IPS DF 6.9 (cell line): ENCODE data around the gene SPATA24.

Experiments used
- DNase-seq: peaks from one replicate; pipeline ENCODE4 v3.0.0-alpha.2; 2013; ENCODE audit warnings: low read depth, low spot score
- H3K27ac ChIP-seq: one replicate; pipeline ENCODE4 v1.5.1; 2013; ENCODE audit warnings: low read length, control low read depth
- H3K27me3 ChIP-seq: 2 replicates; pipeline ENCODE4 v1.6.1; 2013; ENCODE audit warnings: mild to moderate bottlenecking, low read length; ENCODE audit not compliant: control insufficient read depth, insufficient read depth
- H3K36me3 ChIP-seq: 2 replicates; pipeline ENCODE4 v1.6.1; 2013; ENCODE audit warnings: low read length; ENCODE audit not compliant: control insufficient read depth, insufficient read depth
- H3K4me1 ChIP-seq: 2 replicates; pipeline ENCODE4 v1.6.1; 2013; ENCODE audit warnings: low read length; ENCODE audit not compliant: control insufficient read depth, insufficient read depth
- H3K4me3 ChIP-seq: 2 replicates; pipeline ENCODE4 v1.5.1; 2013; ENCODE audit warnings: mild to moderate bottlenecking, low read length
- H3K9me3 ChIP-seq: 2 replicates; pipeline ENCODE4 v1.6.1; 2013; ENCODE audit warnings: low read length, inconsistent platforms; ENCODE audit not compliant: control insufficient read depth, insufficient read depth
- WGBS: extraction: QIAGEN DNeasy Blood & Tissue Kit; methylation state at CpG from one replicate; pipeline ENCODE4 v1.1.7; 2013; ENCODE audit warnings: mixed read lengths, missing lambda C conversion rate; ENCODE audit not compliant: insufficient read length, insufficient coverage; 5-methylcytosine and 5-hydroxymethylcytosine counted together

The SPATA24 gene

DNA sequence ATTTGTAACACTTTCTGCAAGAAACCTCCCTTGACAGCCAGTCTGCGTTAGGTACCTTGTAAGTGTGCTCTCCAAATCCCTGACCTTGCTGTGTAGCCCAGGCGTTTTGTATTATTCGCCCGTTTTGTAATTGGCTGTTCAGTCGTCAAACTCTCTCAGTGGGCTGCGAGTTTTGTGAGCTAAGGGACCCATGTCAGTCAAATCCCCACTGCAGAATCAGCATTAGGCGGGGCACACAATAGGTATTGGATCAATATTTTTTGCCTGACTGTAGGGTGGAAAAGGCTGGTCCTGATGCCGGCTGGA, 34.8 kb upstream of the SPATA24 start:
- Histone ChIP-seq H3K27ac (no peak overlapping the region), H3K4me3 (peak overlapping the region; percentile 33; the same call in 1 of the 2 replicates), H3K4me1 (peaks cover 1% of the 10 kb centered on the region; the same call in 1 of the 2 replicates), H3K9me3 (no peaks in the 10 kb centered on the region), H3K27me3 (no peaks in the 10 kb centered on the region), H3K36me3 (no peaks in the 10 kb centered on the region)
- no CpG with 5 or more reads among the region's 8 CpGs for WGBS
- no peak for DNase-seq

DNA sequence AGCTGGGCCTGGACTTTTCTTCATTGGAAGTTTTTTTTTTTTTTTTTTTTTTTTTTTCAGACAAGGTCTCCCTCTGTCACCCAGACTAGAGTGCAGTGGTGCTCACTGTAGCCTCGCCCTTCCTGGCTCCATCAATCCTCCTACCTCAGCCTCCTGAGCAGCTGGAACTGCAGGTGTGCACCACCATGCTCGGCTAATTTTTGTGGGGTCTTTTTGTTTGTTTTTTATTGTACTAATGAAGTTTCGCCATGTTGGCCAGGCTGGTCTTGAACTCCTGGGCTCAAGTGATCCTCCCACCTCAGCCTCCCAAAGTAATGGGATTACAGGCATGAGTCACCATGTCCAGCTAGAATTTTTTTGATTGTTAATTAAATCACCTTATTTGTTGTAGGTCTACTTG, 31.8 kb upstream of the SPATA24 start:
- Histone ChIP-seq H3K27ac (no peak overlapping the region), H3K36me3 (no peaks in the 10 kb centered on the region), H3K27me3 (no peaks in the 10 kb centered on the region), H3K9me3 (no peaks in the 10 kb centered on the region), H3K4me1 (peaks cover 1% of the 10 kb centered on the region; the same call in 1 of the 2 replicates), H3K4me3 (no peak overlapping the region)
- DNase-seq, result no peak
- no CpG with 5 or more reads among the region's 3 CpGs for WGBS

DNA sequence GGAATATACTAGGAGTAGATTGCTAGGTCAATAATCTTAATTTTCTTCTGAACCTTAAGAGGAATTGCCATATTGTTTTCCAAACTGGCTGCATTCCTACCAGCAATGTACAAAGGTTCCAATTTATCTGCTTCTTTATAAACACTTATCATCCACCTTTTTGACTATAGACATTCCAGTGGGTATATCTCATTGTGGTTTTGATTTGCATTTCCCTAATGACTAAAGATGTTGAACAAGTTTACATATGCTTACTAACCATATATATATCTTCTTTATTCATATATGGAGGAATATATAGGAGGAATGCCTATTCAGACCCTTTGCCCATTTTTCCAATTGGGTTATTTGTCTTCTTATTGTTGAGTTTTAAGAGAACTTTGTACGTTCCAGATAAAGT, 27.8 kb upstream of the SPATA24 start:
- H3K9me3 ChIP-seq, result no peaks in the 10 kb centered on the region
- DNase-seq, result no peak
- H3K27ac ChIP-seq, result no peak overlapping the region
- no peaks in the 10 kb centered on the region for H3K27me3 ChIP-seq
- H3K4me3 ChIP-seq, result no peak overlapping the region
- WGBS, result no CpG with 5 or more reads among the region's 1 CpG
- H3K36me3 ChIP-seq, result no peaks in the 10 kb centered on the region; the same call in 1 of the 2 replicates
- no peaks in the 10 kb centered on the region for H3K4me1 ChIP-seq

DNA sequence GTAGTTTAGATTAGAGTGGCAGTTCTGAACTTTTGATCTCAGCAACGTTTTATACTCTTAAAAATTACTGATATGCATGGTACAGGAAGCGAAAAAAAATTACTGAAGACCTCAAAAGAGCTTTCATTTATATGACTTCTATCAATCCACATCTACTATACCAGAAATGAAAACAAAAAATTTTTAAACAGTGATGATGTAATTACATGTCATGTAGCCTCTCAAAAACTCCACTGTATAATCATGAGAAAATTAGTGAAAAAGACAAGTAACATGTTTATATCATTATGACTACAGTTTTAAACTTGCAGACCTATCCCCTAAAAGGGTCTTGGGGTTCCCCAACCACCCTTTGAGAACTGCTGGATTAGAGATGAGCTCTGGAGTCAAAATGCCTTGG, 26.1 kb upstream of the SPATA24 start:
- Histone ChIP-seq H3K9me3 (no peaks in the 10 kb centered on the region), H3K36me3 (no peaks in the 10 kb centered on the region; the same call in 1 of the 2 replicates), H3K4me1 (no peaks in the 10 kb centered on the region), H3K4me3 (no peak overlapping the region), H3K27ac (no peak overlapping the region), H3K27me3 (no peaks in the 10 kb centered on the region)
- no peak for DNase-seq
- WGBS, result no CpG with 5 or more reads among the region's 2 CpGs

DNA sequence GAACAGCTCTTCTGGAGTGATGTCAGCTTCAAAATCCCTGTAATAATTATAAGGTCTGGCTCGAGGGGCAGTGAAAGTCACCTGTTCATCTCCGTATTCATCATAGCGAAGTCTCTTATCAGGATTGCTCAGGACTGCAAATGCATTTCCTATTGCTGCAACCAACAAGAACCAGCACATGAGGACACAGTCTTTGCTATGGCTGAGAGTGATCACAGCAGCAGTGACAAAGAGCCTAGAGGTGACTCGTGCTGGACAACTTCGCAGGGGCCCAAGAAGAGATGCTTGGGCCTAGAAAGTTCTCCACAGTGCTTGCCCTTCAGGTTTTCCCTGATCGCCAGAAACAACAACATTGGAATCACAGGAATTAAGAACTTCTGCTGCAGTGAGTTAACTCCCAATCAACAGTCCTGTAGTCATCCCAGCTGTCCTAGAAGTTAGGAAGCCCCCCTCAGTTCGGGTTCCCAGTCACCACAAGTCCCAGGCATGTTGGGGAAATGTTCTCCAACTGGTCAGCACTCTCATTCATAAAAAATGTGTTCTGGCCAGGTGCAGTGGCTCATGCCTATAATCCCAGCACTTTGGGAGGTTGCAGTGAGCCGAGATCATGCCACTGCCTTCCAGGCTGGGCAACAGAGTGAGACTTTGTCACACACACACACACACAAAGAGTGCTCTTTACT, 22.5 kb upstream of the SPATA24 start:
- no CpG with 5 or more reads among the region's 8 CpGs for WGBS
- Histone ChIP-seq H3K36me3 (peaks cover 4% of the 10 kb centered on the region; the same call in 1 of the 2 replicates), H3K4me3 (no peak overlapping the region), H3K9me3 (no peaks in the 10 kb centered on the region), H3K27me3 (no peaks in the 10 kb centered on the region), H3K4me1 (no peaks in the 10 kb centered on the region), H3K27ac (no peak overlapping the region)
- DNase-seq, result no peak

DNA sequence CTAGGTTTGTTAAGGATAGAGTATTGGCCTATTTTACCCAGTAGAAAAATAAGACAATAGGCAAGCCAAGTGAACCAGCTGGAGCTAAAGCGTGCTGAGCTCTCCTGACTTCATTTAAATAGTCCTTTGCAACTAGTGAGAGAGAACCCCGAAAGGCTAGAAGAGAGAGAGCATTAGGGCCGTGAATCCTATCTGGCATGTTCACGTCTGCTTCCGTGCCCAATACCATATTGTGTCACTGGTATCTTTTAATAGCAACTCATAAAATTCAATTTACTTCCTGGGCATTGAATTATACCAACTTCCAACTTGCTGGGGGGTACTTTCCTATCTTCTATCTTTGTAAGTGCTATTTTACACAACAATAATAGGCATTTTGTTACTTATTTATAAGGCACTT, 21.6 kb upstream of the SPATA24 start:
- H3K27ac ChIP-seq, result no peak overlapping the region
- peaks cover 4% of the 10 kb centered on the region; the same call in 1 of the 2 replicates for H3K36me3 ChIP-seq
- WGBS, result no CpG with 5 or more reads among the region's 5 CpGs
- DNase-seq, result no peak
- no peaks in the 10 kb centered on the region for H3K9me3 ChIP-seq
- no peak overlapping the region for H3K4me3 ChIP-seq
- H3K27me3 ChIP-seq, result no peaks in the 10 kb centered on the region
- no peaks in the 10 kb centered on the region for H3K4me1 ChIP-seq

DNA sequence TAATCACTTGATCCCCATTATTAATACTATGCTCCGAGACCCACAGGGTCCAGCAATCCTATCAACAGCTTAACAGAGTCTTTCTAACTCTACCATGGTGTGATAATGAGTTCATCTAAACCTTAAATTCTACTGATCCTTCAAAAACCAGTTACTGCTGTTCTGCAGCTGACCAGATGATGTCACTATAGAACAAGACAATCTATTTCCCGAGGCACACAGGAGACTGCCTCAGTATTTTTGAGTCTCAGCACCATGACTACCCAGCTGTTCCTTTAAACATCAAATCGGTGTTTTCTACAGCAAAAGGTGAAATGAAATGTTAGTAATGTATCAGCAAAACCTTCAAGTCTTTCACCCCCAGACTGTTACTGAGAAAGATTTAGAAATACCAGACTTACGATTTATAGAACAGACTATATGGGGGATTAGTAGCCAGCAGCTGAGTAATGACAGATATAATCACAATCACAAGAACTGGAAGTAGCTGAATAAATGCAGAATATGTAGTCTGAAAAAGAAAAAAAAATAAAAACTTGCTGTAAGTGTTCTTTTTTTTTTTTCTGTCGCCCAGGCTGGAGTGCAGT, 18.5 kb upstream of the SPATA24 start:
- Histone ChIP-seq H3K27ac (no peak overlapping the region), H3K4me1 (no peaks in the 10 kb centered on the region), H3K4me3 (no peak overlapping the region), H3K27me3 (no peaks in the 10 kb centered on the region), H3K36me3 (peaks cover 7% of the 10 kb centered on the region; the same call in 1 of the 2 replicates), H3K9me3 (no peaks in the 10 kb centered on the region)
- no CpG with 5 or more reads among the region's 5 CpGs for WGBS
- DNase-seq, result peak; percentile 41

DNA sequence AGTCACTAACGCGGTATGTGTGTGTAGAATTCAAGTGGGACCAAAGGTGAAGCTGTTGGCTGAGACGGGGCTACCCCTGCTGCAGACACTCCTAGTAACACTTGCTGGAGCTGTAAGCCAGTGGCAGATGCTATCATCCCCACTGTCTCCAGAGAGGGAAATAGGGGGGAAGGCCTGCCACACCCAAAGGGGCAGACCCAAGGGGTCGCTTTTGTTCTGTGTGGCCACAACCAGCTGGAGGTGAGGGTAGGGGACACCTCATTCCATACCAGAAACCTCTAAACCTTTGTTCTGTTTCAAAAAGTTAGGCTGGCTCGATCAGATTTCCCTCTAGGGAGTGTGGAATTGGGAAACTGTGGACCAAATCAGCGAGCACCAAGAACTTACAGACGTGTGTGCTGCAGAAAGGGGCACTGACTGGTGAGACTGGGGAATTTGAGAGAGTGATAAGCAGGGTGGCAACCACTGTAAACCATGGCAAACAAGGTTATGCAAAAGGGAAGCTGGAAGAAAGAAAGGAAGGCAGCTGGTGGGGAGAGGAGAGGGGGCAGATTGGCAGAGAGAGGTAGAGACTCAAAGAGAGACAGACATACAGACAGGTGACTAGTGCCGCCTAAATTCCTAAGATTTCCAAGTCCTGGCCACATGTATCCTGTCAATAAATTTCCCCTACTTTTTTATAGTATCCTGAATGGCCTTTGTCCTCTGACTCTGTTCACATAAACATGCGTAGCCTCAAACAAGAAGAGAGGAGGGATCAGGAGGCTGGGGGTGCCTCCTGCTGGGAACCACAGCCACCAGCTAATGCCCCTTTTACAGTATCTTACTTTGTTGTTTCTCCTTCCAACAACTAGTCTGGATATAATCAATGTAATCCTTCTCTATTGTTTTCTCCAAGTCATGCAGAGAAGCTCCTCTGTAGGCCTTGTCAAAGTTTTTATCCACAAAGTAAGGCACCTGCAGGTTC, 15.6 kb upstream of the SPATA24 start:
- WGBS, result no CpG with 5 or more reads among the region's 9 CpGs
- H3K9me3 ChIP-seq, result no peaks in the 10 kb centered on the region
- no peak for DNase-seq
- no peaks in the 10 kb centered on the region for H3K27me3 ChIP-seq
- no peaks in the 10 kb centered on the region for H3K4me1 ChIP-seq
- peaks cover 7% of the 10 kb centered on the region; the same call in 1 of the 2 replicates for H3K36me3 ChIP-seq
- no peak overlapping the region for H3K4me3 ChIP-seq
- no peak overlapping the region for H3K27ac ChIP-seq

DNA sequence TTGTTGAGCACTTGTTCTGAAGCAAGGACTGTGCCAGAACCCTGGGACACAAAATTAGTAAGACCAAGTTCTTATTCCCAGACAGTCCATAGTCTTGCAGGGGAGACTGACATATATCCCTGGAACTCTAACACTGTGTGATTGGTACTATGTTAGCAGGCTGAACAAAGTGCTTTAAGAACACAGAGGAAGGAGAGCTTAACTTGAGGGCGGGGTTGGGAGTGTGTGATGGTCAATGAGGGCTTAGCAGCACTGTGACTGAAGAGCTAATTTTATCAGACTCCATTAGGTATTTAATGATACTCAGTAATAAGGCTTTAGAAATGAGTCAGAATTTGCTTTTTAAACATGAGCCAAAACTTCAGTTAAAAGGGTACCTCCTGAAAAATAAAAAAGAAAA, 14.9 kb upstream of the SPATA24 start:
- no peak for DNase-seq
- Histone ChIP-seq H3K4me1 (no peaks in the 10 kb centered on the region), H3K27ac (no peak overlapping the region), H3K27me3 (no peaks in the 10 kb centered on the region), H3K36me3 (peaks cover 4% of the 10 kb centered on the region; the same call in 1 of the 2 replicates), H3K9me3 (no peaks in the 10 kb centered on the region), H3K4me3 (no peak overlapping the region)
- no CpG with 5 or more reads among the region's 1 CpG for WGBS

DNA sequence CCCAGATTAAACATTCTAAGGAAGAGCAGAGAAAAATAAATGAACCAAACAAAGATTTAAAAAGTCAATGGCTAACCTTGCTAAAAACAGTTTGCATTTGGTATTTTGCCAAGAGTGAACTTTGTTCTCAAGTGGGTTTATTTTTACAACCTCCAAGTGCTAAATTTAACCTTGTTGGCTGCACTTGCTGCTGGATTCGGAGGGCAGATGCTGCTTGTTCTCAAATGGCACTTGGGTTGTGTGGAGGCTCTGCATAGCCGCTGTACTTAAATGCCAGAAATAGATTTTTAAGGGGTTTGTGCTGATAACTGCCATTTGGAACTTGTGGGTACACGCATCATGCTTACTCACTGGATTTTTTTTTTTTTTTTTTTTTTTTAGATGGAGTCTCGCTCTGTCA, 13.3 kb upstream of the SPATA24 start:
- DNase-seq, result no peak
- Histone ChIP-seq H3K27ac (no peak overlapping the region), H3K9me3 (no peaks in the 10 kb centered on the region), H3K4me3 (no peak overlapping the region), H3K36me3 (peaks cover 3% of the 10 kb centered on the region; the same call in 1 of the 2 replicates), H3K4me1 (no peaks in the 10 kb centered on the region), H3K27me3 (no peaks in the 10 kb centered on the region)
- WGBS, result no CpG with 5 or more reads among the region's 4 CpGs
